ENCODE measurements around the gene PPP4R2.

PPP4R2 gene

GRCh38 chr3:73071952-73072351 lies 75.3 kb downstream of the PPP4R2 start:
- peaks cover 6% of the 10 kb centered on the region for H3K36me3 ChIP-seq (ENCODE audit: control insufficient read depth, insufficient read depth, low read length, severe bottlenecking)
- no peak overlapping the region for H3K4me3 ChIP-seq (ENCODE audit: low read length)
- H3K9me3 ChIP-seq (ENCODE audit: control insufficient read depth, low read length): no peaks in the 10 kb centered on the region
- peaks cover 43% of the 10 kb centered on the region for H3K4me1 ChIP-seq (ENCODE audit: control insufficient read depth, insufficient read depth, low read length)
- H3K9ac ChIP-seq (ENCODE audit: low read length): peak overlapping the region; percentile 35
- no peak for DNase-seq (ENCODE audit: low read depth)
- no peaks in the 10 kb centered on the region for H3K27me3 ChIP-seq (replicated peaks; ENCODE audit: control insufficient read depth, insufficient read depth, low read length)

GRCh38 chr3:73072634-73073033 lies 76.0 kb downstream of the PPP4R2 start:
- Histone ChIP-seq H3K36me3 (ENCODE audit: control insufficient read depth, insufficient read depth, low read length, severe bottlenecking) (peaks cover 3% of the 10 kb centered on the region), H3K27me3 (replicated peaks; ENCODE audit: control insufficient read depth, insufficient read depth, low read length) (no peaks in the 10 kb centered on the region), H3K4me1 (ENCODE audit: control insufficient read depth, insufficient read depth, low read length) (peaks cover 39% of the 10 kb centered on the region), H3K9me3 (ENCODE audit: control insufficient read depth, low read length) (no peaks in the 10 kb centered on the region), H3K9ac (ENCODE audit: low read length) (no peak overlapping the region), H3K4me3 (ENCODE audit: low read length) (no peak overlapping the region)
- DNase-seq (ENCODE audit: low read depth): no peak

GRCh38 chr3:73073091-73073707 lies 76.6 kb downstream of the PPP4R2 start:
- Histone ChIP-seq H3K9me3 (ENCODE audit: control insufficient read depth, low read length) (no peaks in the 10 kb centered on the region), H3K4me1 (ENCODE audit: control insufficient read depth, insufficient read depth, low read length) (peaks cover 35% of the 10 kb centered on the region), H3K27me3 (replicated peaks; ENCODE audit: control insufficient read depth, insufficient read depth, low read length) (no peaks in the 10 kb centered on the region), H3K9ac (ENCODE audit: low read length) (no peak overlapping the region), H3K4me3 (ENCODE audit: low read length) (no peak overlapping the region), H3K36me3 (ENCODE audit: control insufficient read depth, insufficient read depth, low read length, severe bottlenecking) (peaks cover 3% of the 10 kb centered on the region)
- DNase-seq (ENCODE audit: low read depth): no peak

GRCh38 chr3:73074781-73075180 lies 78.2 kb downstream of the PPP4R2 start:
- Histone ChIP-seq H3K4me1 (ENCODE audit: control insufficient read depth, insufficient read depth, low read length) (peaks cover 29% of the 10 kb centered on the region), H3K27me3 (replicated peaks; ENCODE audit: control insufficient read depth, insufficient read depth, low read length) (no peaks in the 10 kb centered on the region), H3K4me3 (ENCODE audit: low read length) (no peak overlapping the region), H3K36me3 (ENCODE audit: control insufficient read depth, insufficient read depth, low read length, severe bottlenecking) (no peaks in the 10 kb centered on the region), H3K9me3 (ENCODE audit: control insufficient read depth, low read length) (no peaks in the 10 kb centered on the region), H3K9ac (ENCODE audit: low read length) (no peak overlapping the region)
- peak; percentile 30 for DNase-seq (ENCODE audit: low read depth)

- Histone ChIP-seq H3K9me3 (ENCODE audit: control insufficient read depth, low read length) (no peaks in the 10 kb centered on the region), H3K4me3 (ENCODE audit: low read length) (no peak overlapping the region), H3K27me3 (replicated peaks; ENCODE audit: control insufficient read depth, insufficient read depth, low read length) (no peaks in the 10 kb centered on the region), H3K9ac (ENCODE audit: low read length) (no peak overlapping the region), H3K4me1 (ENCODE audit: control insufficient read depth, insufficient read depth, low read length) (no peaks in the 10 kb centered on the region), H3K36me3 (ENCODE audit: control insufficient read depth, insufficient read depth, low read length, severe bottlenecking) (no peaks in the 10 kb centered on the region)
- no peak for DNase-seq (ENCODE audit: low read depth)
Measured at GRCh38 chr3:73080216-73080966, 83.8 kb downstream of the PPP4R2 start.

- no peaks in the 10 kb centered on the region for H3K4me1 ChIP-seq (ENCODE audit: control insufficient read depth, insufficient read depth, low read length)
- no peaks in the 10 kb centered on the region for H3K9me3 ChIP-seq (ENCODE audit: control insufficient read depth, low read length)
- H3K9ac ChIP-seq (ENCODE audit: low read length): no peak overlapping the region
- no peaks in the 10 kb centered on the region for H3K36me3 ChIP-seq (ENCODE audit: control insufficient read depth, insufficient read depth, low read length, severe bottlenecking)
- H3K27me3 ChIP-seq (replicated peaks; ENCODE audit: control insufficient read depth, insufficient read depth, low read length): no peaks in the 10 kb centered on the region
- no peak overlapping the region for H3K4me3 ChIP-seq (ENCODE audit: low read length)
- no peak for DNase-seq (ENCODE audit: low read depth)
Measured at GRCh38 chr3:73081140-73081539, 84.5 kb downstream of the PPP4R2 start.

GRCh38 chr3:73084170-73084569 lies 87.6 kb downstream of the PPP4R2 start:
- Histone ChIP-seq H3K4me1 (ENCODE audit: control insufficient read depth, insufficient read depth, low read length) (no peaks in the 10 kb centered on the region), H3K36me3 (ENCODE audit: control insufficient read depth, insufficient read depth, low read length, severe bottlenecking) (no peaks in the 10 kb centered on the region), H3K9me3 (ENCODE audit: control insufficient read depth, low read length) (no peaks in the 10 kb centered on the region), H3K27me3 (replicated peaks; ENCODE audit: control insufficient read depth, insufficient read depth, low read length) (no peaks in the 10 kb centered on the region), H3K4me3 (ENCODE audit: low read length) (no peak overlapping the region), H3K9ac (ENCODE audit: low read length) (no peak overlapping the region)
- no peak for DNase-seq (ENCODE audit: low read depth)

GRCh38 chr3:73086071-73086494 lies 89.5 kb downstream of the PPP4R2 start:
- no peak overlapping the region for H3K4me3 ChIP-seq (ENCODE audit: low read length)
- no peak overlapping the region for H3K9ac ChIP-seq (ENCODE audit: low read length)
- H3K9me3 ChIP-seq (ENCODE audit: control insufficient read depth, low read length): no peaks in the 10 kb centered on the region
- peak; percentile 78 for DNase-seq (ENCODE audit: low read depth)
- H3K27me3 ChIP-seq (replicated peaks; ENCODE audit: control insufficient read depth, insufficient read depth, low read length): peaks cover 3% of the 10 kb centered on the region
- no peaks in the 10 kb centered on the region for H3K36me3 ChIP-seq (ENCODE audit: control insufficient read depth, insufficient read depth, low read length, severe bottlenecking)
- H3K4me1 ChIP-seq (ENCODE audit: control insufficient read depth, insufficient read depth, low read length): no peaks in the 10 kb centered on the region

GRCh38 chr3:73094129-73094528 lies 97.5 kb downstream of the PPP4R2 start:
- no peaks in the 10 kb centered on the region for H3K36me3 ChIP-seq (ENCODE audit: control insufficient read depth, insufficient read depth, low read length, severe bottlenecking)
- peaks cover 3% of the 10 kb centered on the region for H3K27me3 ChIP-seq (replicated peaks; ENCODE audit: control insufficient read depth, insufficient read depth, low read length)
- peaks cover 6% of the 10 kb centered on the region for H3K9me3 ChIP-seq (ENCODE audit: control insufficient read depth, low read length)
- H3K4me3 ChIP-seq (ENCODE audit: low read length): no peak overlapping the region
- H3K9ac ChIP-seq (ENCODE audit: low read length): no peak overlapping the region
- peak; percentile 15 for DNase-seq (ENCODE audit: low read depth)
- no peaks in the 10 kb centered on the region for H3K4me1 ChIP-seq (ENCODE audit: control insufficient read depth, insufficient read depth, low read length)

GRCh38 chr3:73094951-73095350 lies 98.3 kb downstream of the PPP4R2 start:
- no peak for DNase-seq (ENCODE audit: low read depth)
- no peaks in the 10 kb centered on the region for H3K4me1 ChIP-seq (ENCODE audit: control insufficient read depth, insufficient read depth, low read length)
- no peak overlapping the region for H3K9ac ChIP-seq (ENCODE audit: low read length)
- no peak overlapping the region for H3K4me3 ChIP-seq (ENCODE audit: low read length)
- H3K36me3 ChIP-seq (ENCODE audit: control insufficient read depth, insufficient read depth, low read length, severe bottlenecking): no peaks in the 10 kb centered on the region
- peaks cover 2% of the 10 kb centered on the region for H3K27me3 ChIP-seq (replicated peaks; ENCODE audit: control insufficient read depth, insufficient read depth, low read length)
- peaks cover 6% of the 10 kb centered on the region for H3K9me3 ChIP-seq (ENCODE audit: control insufficient read depth, low read length)

- H3K27me3 ChIP-seq (replicated peaks; ENCODE audit: control insufficient read depth, insufficient read depth, low read length): no peaks in the 10 kb centered on the region
- H3K9ac ChIP-seq (ENCODE audit: low read length): no peak overlapping the region
Measured at GRCh38 chr3:73096169-73096568, 99.6 kb downstream of the PPP4R2 start.

More at GRCh38 chr3:73096169-73096568, 99.6 kb downstream of the PPP4R2 start:
- Histone ChIP-seq H3K4me3 (ENCODE audit: low read length) (no peak overlapping the region), H3K9me3 (ENCODE audit: control insufficient read depth, low read length) (peaks cover 6% of the 10 kb centered on the region), H3K36me3 (ENCODE audit: control insufficient read depth, insufficient read depth, low read length, severe bottlenecking) (no peaks in the 10 kb centered on the region), H3K4me1 (ENCODE audit: control insufficient read depth, insufficient read depth, low read length) (no peaks in the 10 kb centered on the region)
- DNase-seq (ENCODE audit: low read depth): no peak

Data from adipocyte (in vitro differentiated cells).